ENCODE results near the gene LHX3. TPM values are rescaled to one million over a fixed set of nuclear protein-coding genes. Genes with fewer than 3 reads are reported as not detected.
"Not testable (repeated sequence)": the region's sequence is repeated elsewhere in the genome, so short reads cannot be mapped to it uniquely, and the experiment has no call there.

The LHX3 gene
- total RNA-seq, 6 experiments from 2014 or later: not detected

DNA sequence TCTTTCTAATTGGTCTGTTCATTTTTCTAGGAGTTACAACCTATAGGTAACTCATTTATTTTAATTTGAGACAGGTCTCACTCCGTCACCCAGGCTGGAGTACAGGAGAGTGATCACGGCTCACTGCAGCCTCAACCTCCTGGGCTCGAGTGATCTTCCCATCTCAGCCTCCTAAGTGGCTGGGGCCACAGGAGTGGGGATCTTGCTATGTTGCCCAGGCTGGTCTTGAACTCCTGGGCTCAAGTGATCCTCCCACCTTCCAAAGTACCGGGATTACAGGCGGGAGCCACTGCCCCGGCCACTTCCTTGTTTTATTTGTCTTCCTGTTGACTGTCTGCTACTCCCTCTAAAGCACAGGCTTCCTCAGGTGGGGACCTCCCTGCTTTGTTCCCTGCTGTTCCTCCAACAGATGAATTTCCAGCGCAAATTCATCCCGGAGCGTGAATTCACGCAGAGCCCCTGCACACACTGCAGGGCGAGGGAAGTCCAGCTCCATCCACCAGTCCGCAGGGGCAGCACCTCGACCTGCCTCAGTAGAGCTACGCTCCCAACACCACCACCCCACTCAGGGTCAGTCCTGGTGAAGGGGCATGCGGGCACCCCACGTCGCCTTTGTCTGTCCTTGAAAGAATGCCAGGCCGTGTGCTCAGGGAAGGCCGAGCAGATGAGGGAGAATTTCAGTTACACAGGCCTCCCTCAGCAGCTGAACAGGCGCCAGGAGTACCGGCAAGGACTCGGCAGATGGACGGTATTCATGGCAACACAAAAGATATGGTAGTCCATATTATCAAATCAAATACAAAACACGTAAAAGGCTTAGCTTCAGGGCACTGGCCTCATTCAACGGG lies 34.4 kb upstream of the LHX3 start:
- Mint-ChIP-seq H3K4me3 (no peak overlapping the region), H3K9me3 (no peaks in the 10 kb centered on the region), H3K27ac (no peak overlapping the region), H3K27me3 (ENCODE audit: insufficient read depth) (no peaks in the 10 kb centered on the region), H3K4me1 (ENCODE audit: low read depth) (peaks cover 15% of the 10 kb centered on the region), H3K36me3 (ENCODE audit: low read depth) (peaks cover 10% of the 10 kb centered on the region; the same call in 1 of the 2 replicates)
- TF ChIP-seq, protein P1, sequence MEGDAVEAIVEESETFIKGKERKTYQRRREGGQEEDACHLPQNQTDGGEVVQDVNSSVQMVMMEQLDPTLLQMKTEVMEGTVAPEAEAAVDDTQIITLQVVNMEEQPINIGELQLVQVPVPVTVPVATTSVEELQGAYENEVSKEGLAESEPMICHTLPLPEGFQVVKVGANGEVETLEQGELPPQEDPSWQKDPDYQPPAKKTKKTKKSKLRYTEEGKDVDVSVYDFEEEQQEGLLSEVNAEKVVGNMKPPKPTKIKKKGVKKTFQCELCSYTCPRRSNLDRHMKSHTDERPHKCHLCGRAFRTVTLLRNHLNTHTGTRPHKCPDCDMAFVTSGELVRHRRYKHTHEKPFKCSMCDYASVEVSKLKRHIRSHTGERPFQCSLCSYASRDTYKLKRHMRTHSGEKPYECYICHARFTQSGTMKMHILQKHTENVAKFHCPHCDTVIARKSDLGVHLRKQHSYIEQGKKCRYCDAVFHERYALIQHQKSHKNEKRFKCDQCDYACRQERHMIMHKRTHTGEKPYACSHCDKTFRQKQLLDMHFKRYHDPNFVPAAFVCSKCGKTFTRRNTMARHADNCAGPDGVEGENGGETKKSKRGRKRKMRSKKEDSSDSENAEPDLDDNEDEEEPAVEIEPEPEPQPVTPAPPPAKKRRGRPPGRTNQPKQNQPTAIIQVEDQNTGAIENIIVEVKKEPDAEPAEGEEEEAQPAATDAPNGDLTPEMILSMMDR (IDR thresholded peaks at IDR 0.05): no peak
- DNase-seq: no peak

DNA sequence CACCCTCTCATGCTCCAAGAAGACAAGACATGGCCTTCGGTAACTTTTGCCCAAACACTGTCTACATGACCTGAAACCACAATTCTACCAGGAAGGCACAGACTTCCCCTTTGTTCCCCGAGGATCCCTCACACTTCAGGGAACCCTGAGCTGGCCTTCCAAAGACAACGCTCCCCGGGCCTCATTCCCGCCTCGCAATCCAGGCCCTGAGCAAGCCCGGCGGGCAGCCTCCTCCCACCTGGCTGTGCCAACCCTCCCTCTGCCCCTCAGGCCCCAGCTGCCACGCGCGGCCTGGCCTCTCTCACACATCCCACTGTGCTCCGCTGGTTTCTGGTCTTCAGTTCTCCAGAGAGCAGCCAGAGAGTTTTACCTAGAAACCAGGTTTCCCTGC lies 33.4 kb upstream of the LHX3 start:
- TF ChIP-seq, protein P1 (IDR thresholded peaks at IDR 0.05): no peak
- H3K36me3 Mint-ChIP-seq (ENCODE audit: low read depth): peaks cover 10% of the 10 kb centered on the region; the same call in 1 of the 2 replicates
- DNase-seq: no peak
- H3K4me3 Mint-ChIP-seq: no peak overlapping the region
- H3K4me1 Mint-ChIP-seq (ENCODE audit: low read depth): peaks cover 5% of the 10 kb centered on the region
- H3K27ac Mint-ChIP-seq: no peak overlapping the region
- no peaks in the 10 kb centered on the region for H3K9me3 Mint-ChIP-seq
- no peaks in the 10 kb centered on the region; the same call in 1 of the 2 replicates for H3K27me3 Mint-ChIP-seq (ENCODE audit: insufficient read depth)

DNA sequence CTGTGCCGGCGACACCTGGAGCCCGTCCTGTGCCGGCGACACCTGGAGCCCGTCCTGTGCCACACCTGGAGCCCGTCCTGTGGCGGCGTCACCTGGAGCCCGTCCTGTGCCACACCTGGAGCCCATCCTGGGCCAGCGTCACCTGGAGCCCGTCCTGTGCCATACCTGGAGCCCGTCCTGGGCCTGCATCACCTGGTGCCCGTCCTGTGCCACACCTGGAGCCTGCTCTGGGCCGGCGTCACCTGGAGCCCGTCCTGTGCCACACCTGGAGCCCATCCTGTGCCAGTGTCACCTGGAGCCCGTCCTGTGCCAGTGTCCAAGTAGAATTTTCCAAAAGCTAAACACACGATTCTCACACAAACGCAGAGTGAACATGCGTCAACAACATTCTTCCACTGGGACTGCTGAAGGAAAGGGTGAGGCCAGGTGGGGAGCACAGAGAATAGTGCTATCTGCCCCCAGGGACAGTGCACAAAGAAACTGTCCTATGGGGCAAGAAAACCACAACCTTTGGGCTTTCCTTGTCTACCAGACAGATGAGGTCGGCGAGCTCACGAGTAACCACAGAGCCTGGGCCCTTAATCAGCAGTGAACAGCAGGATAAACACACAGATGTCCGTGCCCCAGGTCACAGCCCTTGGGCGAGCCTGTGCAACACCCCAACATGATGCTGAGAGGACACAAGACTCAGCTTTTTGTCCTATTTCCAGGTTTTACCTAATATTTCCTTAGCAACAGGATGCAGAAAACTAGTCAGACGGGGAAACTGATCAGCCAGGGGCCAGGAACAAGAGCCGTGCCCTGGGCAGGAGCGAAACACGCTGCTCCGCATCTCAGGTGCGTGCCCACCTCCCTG lies 32.8 kb upstream of the LHX3 start:
- H3K27me3 Mint-ChIP-seq (ENCODE audit: insufficient read depth): no peaks in the 10 kb centered on the region; the same call in 1 of the 2 replicates
- DNase-seq: no peak
- TF ChIP-seq, protein P1 (IDR thresholded peaks at IDR 0.05): no peak
- no peak overlapping the region for H3K27ac Mint-ChIP-seq
- no peaks in the 10 kb centered on the region for H3K9me3 Mint-ChIP-seq
- no peak overlapping the region for H3K4me3 Mint-ChIP-seq
- peaks cover 10% of the 10 kb centered on the region; the same call in 1 of the 2 replicates for H3K36me3 Mint-ChIP-seq (ENCODE audit: low read depth)
- H3K4me1 Mint-ChIP-seq (ENCODE audit: low read depth): no peaks in the 10 kb centered on the region

DNA sequence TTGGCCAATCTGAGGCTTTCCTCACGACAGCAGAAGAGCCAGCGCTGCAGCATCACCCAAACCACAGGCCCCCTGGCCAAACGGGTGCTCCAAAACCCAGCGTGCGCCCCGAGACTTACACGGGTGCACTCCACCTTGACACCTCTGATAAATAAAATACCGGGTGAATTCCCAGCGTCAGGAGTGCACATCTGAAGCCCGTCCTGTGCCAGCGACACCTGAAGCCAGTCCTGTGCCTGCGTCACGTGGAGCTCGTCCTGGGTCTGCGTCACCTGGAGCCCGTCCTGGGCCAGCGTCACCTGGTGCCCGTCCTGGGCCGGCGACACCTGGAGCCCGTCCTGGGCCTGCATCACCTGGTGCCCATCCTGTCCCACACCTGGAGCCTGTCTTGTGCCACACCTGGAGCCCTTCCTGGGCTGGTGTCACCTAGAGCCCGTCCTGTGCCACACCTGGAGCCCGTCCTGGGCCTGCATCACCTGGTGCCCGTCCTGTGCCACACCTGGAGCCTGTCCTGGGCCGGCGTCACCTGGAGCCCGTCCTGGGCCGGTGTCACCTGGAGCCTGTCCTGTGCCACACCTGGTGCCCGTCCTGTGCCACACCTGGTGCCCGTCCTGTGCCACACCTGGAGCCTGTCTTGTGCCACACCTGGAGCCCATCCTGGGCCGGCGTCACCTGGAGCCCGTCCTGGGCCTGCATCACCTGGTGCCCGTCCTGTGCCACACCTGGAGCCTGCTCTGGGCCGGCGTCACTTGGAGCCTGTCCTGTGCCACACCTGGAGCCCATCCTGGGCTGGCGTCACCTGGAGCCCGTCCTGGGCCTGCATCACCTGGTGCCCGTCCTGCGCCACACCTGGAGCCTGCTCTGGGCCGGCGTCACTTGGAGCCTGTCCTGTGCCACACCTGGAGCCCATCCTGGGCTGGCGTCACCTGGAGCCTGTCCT lies 31.8 kb upstream of the LHX3 start:
- peaks cover 10% of the 10 kb centered on the region; the same call in 1 of the 2 replicates for H3K36me3 Mint-ChIP-seq (ENCODE audit: low read depth)
- H3K9me3 Mint-ChIP-seq; H3K4me1 Mint-ChIP-seq (ENCODE audit: low read depth); DNase-seq; H3K27ac Mint-ChIP-seq; H3K4me3 Mint-ChIP-seq; H3K27me3 Mint-ChIP-seq (ENCODE audit: insufficient read depth): not testable (repeated sequence)

DNA sequence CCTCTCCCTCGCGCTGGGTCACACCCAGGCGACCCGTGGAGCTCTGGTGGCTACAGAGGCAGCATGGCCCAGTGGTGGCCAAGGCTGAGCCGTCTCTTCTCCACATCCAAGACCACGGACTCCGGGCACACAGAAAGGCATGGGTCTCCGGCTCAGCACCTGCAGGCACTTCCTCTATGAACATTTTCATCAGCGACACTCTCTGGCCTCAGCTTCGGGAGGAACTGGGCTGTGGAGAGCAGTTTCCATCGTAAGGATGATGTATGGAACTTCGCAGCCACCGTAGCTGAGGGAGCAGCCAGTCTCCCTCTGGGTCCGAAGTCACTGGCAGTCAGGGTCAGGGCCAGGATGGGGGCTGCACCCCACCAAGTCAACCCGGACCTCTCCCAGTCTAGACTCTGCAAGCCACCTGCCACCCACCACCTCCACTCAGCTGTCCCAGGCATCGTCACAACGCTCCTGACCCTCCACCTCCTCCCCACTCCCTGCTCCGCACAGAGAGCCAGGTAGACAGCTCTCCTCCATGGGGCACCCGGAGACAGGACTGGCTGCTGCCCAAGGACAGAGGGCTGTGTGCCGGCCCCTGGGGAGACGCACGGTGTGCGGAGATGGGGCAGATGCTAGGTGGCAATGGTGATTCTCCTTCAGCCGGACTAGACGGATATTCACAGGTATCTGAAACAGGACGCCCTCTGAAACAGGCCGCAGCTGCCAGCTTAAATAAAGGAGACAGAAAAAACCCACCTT lies 31.0 kb upstream of the LHX3 start:
- Mint-ChIP-seq H3K27ac (no peak overlapping the region), H3K27me3 (ENCODE audit: insufficient read depth) (no peaks in the 10 kb centered on the region; the same call in 1 of the 2 replicates), H3K36me3 (ENCODE audit: low read depth) (peaks cover 10% of the 10 kb centered on the region; the same call in 1 of the 2 replicates), H3K9me3 (no peaks in the 10 kb centered on the region), H3K4me1 (ENCODE audit: low read depth) (no peaks in the 10 kb centered on the region), H3K4me3 (no peak overlapping the region)
- no peak for DNase-seq
- TF ChIP-seq, protein P1 (IDR thresholded peaks at IDR 0.05): no peak

Measured in HFFc6 (cell line).